ENCODE results near the gene SUN5.

- no peak for TF ChIP-seq REST (IDR thresholded peaks at IDR 0.05; ENCODE audit: low read depth)
- TF ChIP-seq CREB1 (IDR thresholded peaks at IDR 0.05; ENCODE audit: low read depth) = no peak
- TF ChIP-seq YY1 (IDR thresholded peaks at IDR 0.05; ENCODE audit: low read depth) = no peak
- no peak for TF ChIP-seq TCF12 (IDR thresholded peaks at IDR 0.05; ENCODE audit: low read depth)
- no peak for TF ChIP-seq TAF1 (IDR thresholded peaks at IDR 0.05; ENCODE audit: low read depth)
- TF ChIP-seq, protein P1, sequence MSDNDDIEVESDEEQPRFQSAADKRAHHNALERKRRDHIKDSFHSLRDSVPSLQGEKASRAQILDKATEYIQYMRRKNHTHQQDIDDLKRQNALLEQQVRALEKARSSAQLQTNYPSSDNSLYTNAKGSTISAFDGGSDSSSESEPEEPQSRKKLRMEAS (IDR thresholded peaks at IDR 0.05) = no peak
- TF ChIP-seq EP300 (IDR thresholded peaks at IDR 0.05; ENCODE audit: borderline replicate concordance) = no peak
- no peak for TF ChIP-seq TEAD4 (IDR thresholded peaks at IDR 0.05)
- TF ChIP-seq EGR1 (IDR thresholded peaks at IDR 0.05) = no peak
- TF ChIP-seq, protein P2, sequence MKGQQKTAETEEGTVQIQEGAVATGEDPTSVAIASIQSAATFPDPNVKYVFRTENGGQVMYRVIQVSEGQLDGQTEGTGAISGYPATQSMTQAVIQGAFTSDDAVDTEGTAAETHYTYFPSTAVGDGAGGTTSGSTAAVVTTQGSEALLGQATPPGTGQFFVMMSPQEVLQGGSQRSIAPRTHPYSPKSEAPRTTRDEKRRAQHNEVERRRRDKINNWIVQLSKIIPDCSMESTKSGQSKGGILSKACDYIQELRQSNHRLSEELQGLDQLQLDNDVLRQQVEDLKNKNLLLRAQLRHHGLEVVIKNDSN (IDR thresholded peaks at IDR 0.05) = no peak
These were observed 4.3 kb upstream of the SUN5 start for GRCh38 chr20:33008336-33009213.

Data from Ishikawa (cell line).